RCC 7860 (cell line): Measurements from ENCODE around the gene ZNF441.
"Not testable (repeated sequence)": the region's sequence is repeated elsewhere in the genome, so short reads cannot be mapped to it uniquely, and the experiment has no call there.

ENCODE experiments used
- DNase-seq: peaks from one replicate; pipeline ENCODE4 v3.0.0-alpha.2; 2015; ENCODE audit warnings: low spot score
- FAIRE-seq: peaks from 2 replicates; lab custom pipeline; 2012; peaks lifted over from hg19 to GRCh38; lab: Jason Lieb, UNC

Gene ZNF441

DNA sequence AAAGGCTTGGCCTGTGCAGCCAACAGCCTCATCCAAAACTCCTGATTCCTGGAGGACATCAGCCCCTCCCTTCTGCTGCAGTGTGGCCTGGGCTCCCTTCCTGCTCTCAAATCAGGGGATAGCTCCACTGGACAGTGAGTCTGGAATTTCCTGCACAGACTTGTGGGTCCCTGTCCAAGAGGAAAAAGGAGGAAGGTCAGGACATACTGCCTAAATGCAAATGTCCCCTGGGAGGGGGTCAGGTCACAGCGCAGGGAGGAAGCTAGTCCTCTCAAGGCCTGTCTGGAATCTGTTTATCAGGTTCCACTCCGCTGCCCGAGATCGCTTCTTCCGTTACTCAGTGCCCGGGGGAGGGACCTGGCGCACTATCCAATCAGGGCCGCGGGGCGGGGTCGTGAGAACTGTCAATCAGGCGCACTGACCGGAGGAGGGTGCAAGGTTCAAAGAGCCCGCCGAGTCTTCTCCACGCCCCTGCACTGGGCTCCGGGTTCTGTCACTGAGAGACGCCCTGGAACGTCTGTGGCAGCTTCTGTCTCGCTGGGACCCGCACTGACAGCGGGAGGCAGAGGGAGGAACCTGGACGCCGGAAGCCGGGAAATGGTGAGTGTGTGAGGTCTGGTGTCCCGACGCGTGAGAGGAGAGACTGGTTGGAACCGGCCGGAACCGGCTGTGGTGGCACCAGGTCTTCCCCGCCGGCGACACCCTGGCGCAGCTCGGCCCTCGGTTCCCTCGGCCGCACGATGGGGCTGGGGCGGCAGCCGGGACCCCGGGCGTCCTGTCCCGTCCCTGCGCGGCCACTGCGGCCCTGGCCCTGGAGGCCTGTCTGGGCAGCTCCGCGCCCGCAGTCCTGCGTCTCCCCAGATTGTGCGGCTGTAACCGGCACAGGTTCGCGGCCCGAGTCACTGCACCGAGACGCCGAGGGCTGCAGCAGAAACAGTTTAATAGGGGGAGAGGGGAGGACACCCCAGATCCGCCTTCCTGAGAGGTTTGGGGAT is at the start of gene ZNF441:
TSS of gene ZNF441 (plus strand) at position 404 of the 995 bp plus-strand sequence. CDS start at position 598, 194 bp downstream.
- DNase-seq: peak; percentile 93
- FAIRE-seq: peak; percentile 89

DNA sequence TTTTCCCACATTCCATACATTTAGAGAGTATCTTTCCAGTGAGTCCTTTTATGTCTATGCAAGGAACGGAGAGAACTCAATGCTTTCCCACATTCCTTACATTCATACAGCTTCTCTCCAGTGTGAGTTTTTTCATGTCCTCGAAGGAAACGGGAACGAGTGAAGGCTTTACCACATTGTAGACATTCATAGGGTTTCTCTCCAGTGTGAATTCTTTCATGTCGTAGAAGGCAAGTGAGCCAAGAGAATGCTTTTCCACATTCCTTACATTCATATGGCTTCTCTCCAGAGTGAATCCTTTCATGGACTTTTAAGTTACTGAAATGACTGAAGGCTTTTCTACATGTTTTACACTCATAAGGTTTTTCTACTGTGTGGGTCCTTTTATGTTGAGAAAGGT is 45.1 kb upstream of the ZNF441 start:
- FAIRE-seq: no peak
- DNase-seq: no peak

DNA sequence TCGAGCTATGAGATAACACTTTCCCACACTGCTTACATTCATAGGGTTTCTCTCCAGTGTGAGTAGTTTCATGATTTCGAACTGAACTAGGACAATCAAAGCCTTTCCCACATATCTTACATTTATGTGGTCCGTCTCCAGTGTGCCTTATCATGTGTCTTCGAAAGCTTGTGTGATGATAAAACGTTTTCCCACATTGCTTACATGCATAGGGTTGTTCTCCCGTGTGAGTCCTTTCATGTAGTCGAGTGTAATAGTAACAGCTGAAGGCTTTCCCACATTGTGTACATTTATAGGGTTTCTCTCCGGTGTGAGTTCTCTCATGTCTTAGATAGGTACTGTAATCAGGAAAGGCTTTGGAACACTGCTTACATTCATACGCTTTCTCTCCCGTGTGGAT is 44.4 kb upstream of the ZNF441 start:
- no peak for FAIRE-seq
- no peak for DNase-seq

DNA sequence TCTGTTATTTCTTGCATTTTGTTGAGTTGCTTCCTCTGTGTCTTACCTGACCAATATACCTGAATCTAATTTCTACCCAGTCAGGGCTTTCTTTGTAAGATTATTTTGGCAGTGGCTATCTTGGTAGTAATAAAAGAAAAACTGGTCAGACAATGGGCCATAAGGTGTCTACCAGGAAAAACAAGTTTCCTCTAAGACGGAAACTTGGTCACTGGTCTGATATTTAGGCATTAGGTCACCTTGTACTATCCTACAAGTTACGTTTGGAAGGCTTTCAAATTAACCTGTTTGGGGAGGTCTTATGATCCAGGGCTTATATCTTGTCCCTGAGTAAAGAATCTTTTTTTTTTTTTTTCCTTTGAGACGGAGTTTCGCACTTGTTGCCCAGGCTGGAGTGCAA is 37.2 kb upstream of the ZNF441 start:
- no peak for DNase-seq
- no peak for FAIRE-seq

DNA sequence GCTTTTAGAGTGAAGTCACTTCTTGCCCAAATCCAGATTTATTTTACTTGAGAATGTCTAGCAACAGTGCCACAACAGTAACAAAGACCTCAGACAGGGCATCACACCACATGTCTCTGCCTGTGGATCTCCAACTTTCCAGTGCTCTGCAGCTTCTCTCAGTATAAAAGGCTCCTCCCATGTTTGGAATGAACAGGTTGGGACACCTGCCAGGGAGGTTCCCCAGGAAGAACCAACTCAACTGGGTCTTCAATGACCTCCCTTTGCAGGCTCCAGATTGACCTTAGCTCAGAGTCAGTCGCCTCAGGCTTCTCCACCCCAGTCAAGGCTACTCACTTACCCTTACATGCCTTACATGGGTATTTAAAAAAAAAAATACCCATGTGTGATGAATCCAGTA is 31.4 kb upstream of the ZNF441 start:
- FAIRE-seq: no peak

DNA sequence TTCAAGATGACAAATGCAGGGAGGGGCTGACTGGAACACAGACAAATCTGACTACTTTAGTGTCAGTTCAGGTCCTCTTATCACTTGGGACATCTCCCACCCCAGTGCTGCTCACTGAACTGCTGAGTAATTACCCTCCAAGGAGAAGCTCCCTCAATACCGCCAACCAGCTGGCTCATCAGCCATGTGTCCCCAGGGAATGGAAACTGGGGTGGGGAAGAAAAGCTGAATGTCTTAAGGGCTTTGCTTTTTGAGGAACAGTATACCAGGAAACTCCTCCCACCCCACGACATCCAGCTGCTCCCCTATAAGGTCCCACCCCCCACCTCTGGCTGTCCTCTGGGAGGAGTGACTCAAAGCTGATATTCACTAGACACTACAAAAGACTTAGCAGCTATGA is 30.1 kb upstream of the ZNF441 start:
- peak; percentile 22 for FAIRE-seq
- peak; percentile 32 for DNase-seq

More for the DNA sequence above, 31.4 kb upstream of the ZNF441 start:
- no peak for DNase-seq

DNA sequence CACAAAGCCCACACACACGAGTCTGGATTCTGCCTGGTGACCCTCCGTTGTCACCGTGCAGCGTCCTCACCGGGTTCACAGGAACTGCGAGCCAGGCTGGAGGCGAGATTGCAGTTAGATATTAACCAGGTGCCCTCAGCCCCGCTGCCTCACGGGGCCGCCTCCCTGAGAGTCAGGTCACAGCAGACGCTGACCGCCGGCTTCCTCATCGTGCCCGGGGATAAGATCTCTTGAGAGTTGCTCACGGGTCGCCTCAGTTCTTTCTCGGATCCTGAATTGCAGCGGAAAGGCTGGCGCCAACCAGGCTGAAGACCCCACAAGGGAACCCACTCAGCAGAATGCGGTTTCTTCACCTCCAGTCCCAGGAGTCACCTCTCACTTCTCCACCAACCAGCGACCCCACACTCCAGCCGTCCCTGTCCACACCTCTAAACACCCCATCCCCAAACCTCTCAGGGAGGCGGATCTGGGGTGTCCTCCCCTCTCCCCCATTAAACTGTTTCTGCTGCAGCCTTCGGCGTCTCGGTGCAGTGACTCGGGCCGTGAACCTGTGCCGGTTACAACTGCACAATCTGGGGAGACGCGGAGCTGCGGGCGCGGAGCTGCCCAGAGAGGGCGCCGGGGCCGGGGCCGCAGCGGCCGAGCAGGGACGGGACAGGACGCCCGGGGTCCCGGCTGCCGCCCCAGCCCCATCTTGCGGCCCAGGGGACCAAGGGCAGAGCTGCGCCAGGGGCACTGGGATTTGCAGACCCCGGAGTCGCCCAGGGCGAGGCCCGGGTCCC is 28.6 kb upstream of the ZNF441 start:
- peak; percentile 67 for DNase-seq
- peak; percentile 83 for FAIRE-seq

DNA sequence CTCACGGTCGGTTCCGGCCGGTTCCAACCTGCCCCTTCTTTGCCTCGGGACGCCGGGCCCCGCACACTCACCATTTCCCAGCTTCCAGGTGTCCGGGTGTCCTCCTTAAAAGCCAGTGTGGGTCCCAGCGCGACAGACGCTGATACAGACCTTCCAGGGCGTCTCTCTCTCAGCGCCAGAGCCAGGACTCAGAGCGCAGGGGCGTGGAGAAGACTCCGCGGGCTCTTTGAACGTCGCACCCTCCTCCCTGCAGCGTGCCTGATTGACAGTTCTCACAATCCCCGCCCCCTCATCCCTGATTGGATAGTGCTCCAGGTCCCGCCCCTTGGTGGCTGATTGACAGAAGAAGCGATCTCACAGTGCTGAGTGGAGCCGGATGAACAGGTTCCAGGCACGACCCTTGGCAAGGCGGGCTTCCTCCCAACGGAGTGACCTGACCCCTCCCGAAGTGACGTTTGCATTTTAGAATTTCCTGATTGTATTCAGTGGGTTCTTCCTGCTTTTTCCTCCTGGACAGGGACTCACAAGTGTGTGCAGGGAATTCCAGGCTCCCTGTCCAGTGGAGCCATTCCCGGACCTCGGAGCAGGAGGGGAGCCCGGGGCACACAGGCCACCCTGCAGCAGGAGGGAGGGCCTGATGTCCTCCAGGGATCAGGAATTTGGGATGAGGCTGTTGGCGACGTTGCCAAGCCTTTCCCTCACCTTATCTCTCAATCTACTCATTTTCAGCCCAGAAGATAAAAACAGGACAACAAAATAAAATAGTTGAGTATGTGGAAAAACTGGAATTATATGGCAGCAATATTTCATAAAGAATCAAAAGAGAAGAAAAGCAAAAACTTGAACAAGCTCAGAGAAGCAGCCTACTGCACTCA is 27.8 kb upstream of the ZNF441 start, which contains the start of gene ZNF823:
TSS of gene ZNF823 (minus strand) at position 201 of the 875 bp plus-strand sequence. CDS start at position 74, 127 bp downstream.
- DNase-seq: peak; percentile 99

DNA sequence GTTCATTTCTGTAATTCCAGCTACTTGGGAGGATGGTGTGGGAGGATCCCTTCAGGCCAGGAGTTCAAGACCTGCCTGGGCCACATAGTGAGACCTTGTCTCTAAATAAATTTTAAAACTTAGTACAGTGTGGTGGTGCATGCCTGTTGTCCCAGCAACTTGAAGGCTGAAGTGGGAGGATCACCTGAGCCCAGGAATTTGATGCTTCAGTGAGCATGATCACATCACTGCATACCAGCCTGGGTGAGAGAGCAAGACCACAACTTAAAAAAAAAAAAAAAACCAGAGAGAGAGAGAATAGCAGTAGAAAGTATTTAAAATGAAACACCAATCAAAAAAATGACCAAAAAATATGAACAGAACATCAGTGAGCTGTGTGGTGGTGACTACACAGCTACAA is 20.9 kb upstream of the ZNF441 start:
- peak; percentile 86 for DNase-seq
- FAIRE-seq: peak; percentile 89

More for the DNA sequence above, 27.8 kb upstream of the ZNF441 start, which contains the start of gene ZNF823:
- peak; percentile 94 for FAIRE-seq

DNA sequence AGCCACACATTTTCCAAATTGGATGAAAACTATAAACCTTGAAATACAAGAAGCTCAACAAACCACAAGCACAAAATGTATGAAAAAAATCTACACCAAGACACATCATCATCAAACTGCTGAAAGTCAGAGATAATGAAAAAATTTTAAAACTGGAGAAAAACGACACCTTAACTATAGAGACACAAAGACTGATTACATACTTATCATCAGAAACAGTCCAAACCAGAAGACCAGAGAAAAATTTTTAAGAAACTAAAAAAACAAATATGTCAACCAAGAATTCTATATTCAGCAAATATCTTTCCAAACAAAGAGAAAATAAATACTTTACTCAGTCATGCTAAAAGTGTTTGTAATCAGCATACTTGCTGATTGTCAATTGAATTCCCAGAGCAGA is 19.5 kb upstream of the ZNF441 start:
- DNase-seq (no peak), FAIRE-seq (no peak)

DNA sequence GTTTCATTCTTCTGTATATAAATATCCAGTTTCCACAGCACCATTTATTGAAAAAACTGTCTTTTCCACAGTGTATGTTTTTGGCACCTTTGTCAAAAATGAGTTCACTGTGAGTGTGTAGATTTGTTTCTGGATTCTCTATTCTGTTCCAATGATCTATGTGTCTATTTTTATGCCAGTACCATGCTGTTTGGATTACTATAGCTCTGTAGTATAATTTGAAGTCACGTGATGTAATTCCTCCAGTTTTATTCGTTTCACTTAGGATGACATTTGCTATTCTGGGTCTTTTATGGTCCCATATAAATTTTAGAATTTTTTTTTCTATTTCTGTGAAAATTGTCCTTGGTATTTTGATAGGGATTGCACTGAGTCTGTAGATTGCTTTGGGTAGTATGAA is 17.0 kb upstream of the ZNF441 start:
- no peak for DNase-seq
- no peak for FAIRE-seq

DNA sequence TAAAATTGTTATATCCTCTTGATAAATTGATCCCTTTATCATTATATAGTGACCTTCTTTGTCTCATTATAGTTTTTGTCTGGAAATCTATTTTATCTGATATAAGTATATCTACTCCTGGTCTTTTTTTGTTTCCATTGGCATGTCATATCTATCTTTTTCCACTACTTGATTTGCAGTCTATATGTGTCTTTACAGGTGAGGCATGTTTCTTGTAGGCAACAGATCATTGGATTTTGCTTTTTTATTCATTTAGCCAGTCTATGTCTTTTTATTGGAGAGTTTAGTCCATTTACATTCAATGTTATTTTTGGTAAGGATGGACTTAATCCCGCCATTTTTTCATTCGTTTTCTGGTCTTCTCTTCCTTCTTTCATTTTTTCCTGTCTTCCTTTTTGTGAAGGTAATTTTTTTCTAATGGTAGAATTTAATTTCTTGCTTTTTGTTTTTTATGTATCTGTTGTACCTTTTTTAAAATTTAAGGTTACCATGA is 14.5 kb upstream of the ZNF441 start:
- DNase-seq (no peak), FAIRE-seq (no peak)

DNA sequence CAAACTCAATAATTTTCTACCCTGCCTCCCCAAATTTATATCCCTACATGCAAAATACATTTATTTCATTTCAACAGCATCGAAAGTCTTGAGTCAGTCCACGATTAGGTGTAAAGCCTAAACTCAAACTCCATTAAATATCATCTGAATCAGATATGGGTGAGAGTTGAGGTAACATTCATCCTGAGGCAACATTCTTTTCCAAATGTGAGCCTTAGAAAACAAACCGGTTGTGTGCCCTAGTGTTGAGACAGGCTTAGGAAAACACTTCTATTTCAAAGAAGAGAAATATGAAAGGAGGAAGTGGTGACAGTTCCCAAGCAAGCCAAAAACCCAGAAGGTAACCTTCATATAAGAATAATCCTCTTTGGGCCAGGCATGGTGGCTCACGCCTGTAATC is 12.1 kb upstream of the ZNF441 start:
- FAIRE-seq: no peak

DNA sequence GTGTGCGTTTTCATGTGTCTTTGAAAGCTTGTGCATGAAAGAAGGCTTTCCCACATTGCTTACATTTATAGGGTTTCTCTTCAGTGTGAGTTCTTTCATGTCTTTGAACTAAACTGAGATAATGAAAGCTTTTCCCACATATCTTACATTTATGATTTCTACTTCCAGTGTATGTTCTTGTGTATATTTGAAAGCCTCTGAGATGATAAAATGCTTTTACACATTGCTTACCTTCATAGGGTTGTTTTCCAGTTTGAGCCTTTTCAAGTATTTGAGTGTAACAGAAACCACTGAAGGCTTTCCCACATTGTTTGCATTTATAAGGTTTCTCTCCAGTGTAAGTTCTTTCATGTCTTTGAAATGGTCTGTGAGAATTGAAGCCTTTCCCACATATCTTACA is 9.8 kb upstream of the ZNF441 start:
- FAIRE-seq: no peak
- DNase-seq: no peak

More for the DNA sequence above, 12.1 kb upstream of the ZNF441 start:
- DNase-seq: no peak

DNA sequence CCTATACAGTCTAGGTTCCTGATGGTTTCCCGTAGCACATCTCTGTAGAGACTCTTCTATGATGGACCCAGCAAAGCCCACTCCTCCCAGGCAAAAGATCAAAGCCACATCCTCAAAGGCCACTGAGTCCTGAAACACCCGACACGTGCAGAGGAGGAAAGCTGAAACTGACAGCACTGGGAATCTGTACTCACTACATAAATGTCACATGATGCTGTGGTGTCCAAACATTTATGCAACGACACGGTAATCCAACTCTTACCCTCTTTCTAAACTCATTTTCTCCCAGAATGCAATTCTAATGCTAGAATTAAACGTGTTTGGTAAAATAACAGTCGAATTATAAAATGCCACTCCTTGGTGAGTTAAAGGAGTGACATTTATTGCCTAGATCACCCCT is 7.0 kb upstream of the ZNF441 start:
- no peak for FAIRE-seq
- no peak for DNase-seq

DNA sequence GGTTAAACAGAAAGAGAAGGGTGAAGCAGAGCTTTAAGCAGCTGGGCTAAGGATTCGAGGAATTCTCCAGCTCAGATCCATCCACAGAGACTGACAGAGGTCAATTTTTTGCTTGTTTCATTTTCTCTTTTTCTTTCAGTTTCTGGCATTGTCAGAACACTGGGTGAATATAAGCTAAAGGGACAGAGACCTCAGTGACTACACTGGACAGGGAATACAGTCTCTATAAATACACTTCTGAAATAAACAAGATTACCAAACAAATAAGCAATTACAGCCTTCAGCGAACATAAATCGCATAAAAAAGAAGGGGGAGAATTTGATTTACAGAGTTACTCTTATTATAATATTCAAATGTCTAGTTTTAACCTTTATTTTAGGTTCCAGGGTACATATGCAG is 3.7 kb upstream of the ZNF441 start:
- FAIRE-seq: no peak
- no peak for DNase-seq

DNA sequence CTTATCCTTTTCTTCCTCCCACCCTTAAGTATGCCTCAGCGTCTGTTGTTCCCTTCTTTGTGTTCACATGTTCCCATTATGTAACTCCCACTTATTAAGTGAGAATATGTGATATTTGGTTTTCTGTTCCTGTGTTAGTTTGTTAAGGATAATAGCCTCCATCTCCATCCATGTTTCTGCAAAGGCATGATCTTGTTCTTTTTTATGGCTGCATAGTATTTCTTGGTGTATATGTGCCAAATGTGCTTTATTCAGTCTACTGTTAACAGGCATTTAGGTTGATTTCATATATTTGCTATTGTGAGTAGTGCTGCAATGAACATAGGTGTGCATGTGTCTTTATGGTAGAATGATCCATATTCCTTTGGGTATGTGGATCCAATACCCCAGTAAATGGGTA is 3.2 kb upstream of the ZNF441 start:
- DNase-seq (no peak), FAIRE-seq (no peak)

DNA sequence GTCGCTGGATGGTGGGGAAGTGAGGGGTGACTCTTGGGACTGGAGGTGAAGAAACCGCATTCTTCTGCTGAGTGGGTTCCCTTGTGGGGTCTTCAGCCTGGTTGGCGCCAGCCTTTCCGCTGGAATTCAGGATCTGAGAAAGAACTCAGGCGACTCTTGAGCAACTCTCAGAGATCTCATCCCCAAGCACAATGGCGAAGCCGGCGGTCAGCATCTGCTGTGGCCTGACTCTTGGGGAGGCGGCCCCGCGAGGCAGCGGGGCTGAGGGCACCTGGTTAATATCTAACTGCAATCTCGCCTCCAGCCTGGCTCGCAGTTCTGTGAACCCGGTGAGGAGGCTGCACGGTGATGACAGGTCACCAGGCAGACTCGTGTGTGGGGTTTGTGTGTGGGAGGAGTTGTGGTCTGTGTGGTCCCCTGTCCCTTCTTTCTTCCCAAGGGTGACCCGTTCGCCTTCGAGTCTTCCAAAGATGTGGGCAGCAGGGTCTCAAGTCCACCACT is 883 bp downstream of the ZNF441 start:
- peak; percentile 75 for DNase-seq
- FAIRE-seq: peak; percentile 83

DNA sequence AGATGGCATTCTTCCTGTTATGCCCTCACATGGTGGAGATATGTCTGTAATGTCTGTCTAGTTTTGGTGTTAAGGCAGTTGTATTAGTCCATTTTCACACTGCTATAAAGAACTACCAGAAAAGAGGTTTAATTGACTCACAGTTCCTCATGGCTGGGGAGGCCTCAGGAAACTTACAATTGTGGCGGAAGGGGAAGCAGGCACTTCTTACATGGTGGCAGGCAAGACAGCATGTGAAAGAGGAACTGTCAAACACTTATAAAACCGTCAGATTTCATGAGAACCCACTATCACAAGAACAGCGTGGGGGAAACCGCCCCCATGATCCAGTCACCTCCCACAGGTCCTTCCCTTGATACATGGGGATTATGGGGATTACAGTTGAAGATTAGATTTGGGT is 3.2 kb downstream of the ZNF441 start:
- DNase-seq (no peak), FAIRE-seq (no peak)

DNA sequence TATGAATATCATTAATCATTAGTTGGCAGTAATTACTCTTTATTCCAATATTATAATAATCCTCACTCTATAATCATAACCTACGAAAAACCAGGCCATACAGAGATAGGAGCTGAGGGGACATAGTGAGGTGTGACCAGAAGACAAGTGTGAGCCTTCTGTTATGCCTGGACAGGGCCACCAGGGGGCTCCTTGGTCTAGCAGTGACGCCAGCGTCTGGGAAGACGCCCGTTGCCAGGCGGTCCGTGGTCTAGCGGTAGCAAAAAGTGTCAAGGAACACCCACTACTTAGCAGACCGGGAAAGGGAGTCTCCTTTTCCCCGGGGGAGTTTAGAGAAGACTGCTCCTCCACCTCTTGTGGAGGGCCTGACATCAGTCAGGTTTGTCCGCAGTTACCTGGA is 4.7 kb downstream of the ZNF441 start:
- not testable (repeated sequence) for DNase-seq, FAIRE-seq
